Measurements from ENCODE around the gene MLYCD. TPM values are rescaled to one million over a fixed set of nuclear protein-coding genes. Genes with fewer than 3 reads are reported as not detected.
"Not testable (repeated sequence)": the region's sequence is repeated elsewhere in the genome, so short reads cannot be mapped to it uniquely, and the experiment has no call there.

MLYCD gene
- total RNA-seq, 2 experiments from 2014 or later: 4.2 to 4.3 TPM

DNA sequence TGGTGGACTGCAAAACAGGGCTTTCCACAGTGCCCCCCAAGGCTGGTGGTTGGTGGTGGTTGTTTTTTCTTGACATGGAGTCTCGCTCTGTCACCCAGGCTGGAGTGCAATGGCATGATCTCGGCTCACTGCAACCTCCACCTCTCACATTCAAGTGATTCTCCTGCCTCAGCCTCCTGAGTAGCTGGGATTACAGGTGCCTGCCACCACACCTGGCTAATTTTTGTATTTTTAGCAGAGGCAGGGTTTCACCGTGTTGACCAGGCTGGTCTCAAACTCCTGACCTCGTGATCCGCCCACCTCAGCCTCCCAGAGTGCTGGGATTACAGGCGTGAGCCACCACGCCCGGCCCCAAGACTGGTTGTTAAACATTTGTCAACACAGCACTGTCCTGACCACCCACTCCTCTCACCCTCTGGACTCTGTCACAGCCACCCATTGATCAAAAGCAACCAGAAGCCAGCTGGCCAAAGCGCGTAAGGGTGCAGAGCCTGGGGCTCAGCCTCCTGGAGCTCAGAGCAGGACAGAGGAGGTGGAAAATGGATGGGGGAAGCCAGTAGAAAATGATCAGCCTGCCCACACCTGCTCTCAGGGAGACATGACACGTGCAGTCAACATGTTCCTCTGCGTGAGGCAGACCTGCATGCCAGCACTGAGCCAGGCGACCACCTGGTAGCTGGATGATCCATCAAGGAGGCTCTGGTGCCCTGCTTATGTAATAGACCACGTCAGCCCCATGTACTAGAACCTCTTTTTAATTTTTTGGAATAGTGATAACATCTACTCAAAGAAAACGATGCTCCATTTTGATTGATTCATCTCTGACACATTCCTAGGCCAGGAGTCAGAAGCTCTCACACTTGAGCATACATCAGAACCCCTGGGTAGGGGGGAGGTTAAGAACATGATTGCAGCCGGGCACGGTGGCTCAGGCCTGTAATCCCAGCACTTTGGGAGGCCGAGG is 39.3 kb downstream of the MLYCD start:
- DNase-seq (no peak), ATAC-seq (no peak)
- ChIA-PET POLR2A (no interaction called here), CTCF (interaction anchor here (0.8 to 1.0 kb wide), 2 partner anchors 12 to 111 kb away, joined by 3 read pairs; no protein-coding TSS in a partner anchor)
- Mint-ChIP-seq H3K36me3 (ENCODE audit: low read depth) (peaks cover 2% of the 10 kb centered on the region), H3K4me3 (no peak overlapping the region), H3K4me1 (ENCODE audit: low read depth) (peaks cover 9% of the 10 kb centered on the region), H3K9me3 (ENCODE audit: insufficient read depth) (no peaks in the 10 kb centered on the region), H3K27me3 (ENCODE audit: low read depth) (no peaks in the 10 kb centered on the region), H3K27ac (peak overlapping the region; percentile 18)

DNA sequence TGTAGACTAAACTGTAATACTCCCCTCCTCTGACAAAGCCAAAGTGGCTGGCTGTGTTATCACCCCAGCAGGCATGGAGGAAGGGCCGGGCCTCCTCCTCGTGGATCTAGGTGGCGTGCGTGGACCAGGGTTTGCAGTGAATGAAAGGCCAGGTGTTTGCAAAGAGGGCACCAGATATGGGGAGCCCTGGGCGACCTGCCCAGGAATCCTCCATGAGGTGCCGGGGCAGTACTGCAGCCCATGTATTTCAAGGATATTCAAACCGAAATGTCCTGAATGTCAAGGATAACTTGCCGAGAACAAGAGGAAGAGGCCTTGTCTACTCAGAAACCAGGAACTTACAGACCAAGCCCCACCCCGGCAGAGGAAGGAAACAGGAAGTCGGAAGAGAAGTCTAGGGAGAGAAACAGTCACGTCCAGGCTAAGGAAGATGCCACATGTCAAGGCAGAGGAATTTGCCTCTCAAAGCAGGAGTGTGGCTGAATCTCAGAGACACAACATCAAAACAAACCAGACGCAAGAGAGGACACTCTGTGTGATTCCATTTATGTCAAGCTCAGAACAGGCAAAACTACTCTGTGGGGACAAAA is 40.4 kb downstream of the MLYCD start:
- Mint-ChIP-seq H3K9me3 (ENCODE audit: insufficient read depth) (no peaks in the 10 kb centered on the region), H3K27me3 (ENCODE audit: low read depth) (no peaks in the 10 kb centered on the region), H3K4me1 (ENCODE audit: low read depth) (peaks cover 9% of the 10 kb centered on the region), H3K4me3 (no peak overlapping the region), H3K27ac (peak overlapping the region; percentile 74), H3K36me3 (ENCODE audit: low read depth) (peaks cover 2% of the 10 kb centered on the region)
- ChIA-PET POLR2A (no interaction called here), CTCF (interaction anchor here (0.8 to 1.0 kb wide), 2 partner anchors 11 to 13 kb away, joined by 3 read pairs; no protein-coding TSS in a partner anchor)
- ATAC-seq: no peak
- no peak for DNase-seq

DNA sequence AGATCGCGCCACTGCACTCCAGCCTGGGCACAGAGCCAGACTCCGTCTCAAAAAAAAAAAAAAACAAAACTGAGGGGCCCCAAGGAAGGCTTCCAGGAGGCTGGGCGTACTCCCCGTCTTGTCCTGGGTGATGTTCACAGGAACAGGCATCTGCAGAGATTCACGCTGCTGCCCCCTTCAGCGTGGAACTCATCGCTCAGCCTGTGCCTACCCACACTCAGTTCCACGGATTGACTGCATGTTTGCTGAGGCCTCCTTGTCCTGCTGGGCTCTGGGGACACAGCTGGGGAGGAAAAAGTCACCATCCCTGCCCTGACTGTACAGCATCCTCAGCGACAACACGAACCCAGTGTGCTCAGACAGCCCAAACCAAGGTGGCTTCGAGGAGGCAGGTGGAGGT is 41.2 kb downstream of the MLYCD start:
- DNase-seq (no peak), ATAC-seq (no peak)
- ChIA-PET CTCF (interaction anchor here (1.0 kb wide), 1 partner anchor 12 kb away, joined by 3 read pairs; no protein-coding TSS in a partner anchor), POLR2A (no interaction called here)
- Mint-ChIP-seq H3K27me3 (ENCODE audit: low read depth) (no peaks in the 10 kb centered on the region), H3K27ac (no peak overlapping the region), H3K4me1 (ENCODE audit: low read depth) (peaks cover 9% of the 10 kb centered on the region), H3K36me3 (ENCODE audit: low read depth) (peaks cover 2% of the 10 kb centered on the region), H3K9me3 (ENCODE audit: insufficient read depth) (no peaks in the 10 kb centered on the region), H3K4me3 (no peak overlapping the region)

DNA sequence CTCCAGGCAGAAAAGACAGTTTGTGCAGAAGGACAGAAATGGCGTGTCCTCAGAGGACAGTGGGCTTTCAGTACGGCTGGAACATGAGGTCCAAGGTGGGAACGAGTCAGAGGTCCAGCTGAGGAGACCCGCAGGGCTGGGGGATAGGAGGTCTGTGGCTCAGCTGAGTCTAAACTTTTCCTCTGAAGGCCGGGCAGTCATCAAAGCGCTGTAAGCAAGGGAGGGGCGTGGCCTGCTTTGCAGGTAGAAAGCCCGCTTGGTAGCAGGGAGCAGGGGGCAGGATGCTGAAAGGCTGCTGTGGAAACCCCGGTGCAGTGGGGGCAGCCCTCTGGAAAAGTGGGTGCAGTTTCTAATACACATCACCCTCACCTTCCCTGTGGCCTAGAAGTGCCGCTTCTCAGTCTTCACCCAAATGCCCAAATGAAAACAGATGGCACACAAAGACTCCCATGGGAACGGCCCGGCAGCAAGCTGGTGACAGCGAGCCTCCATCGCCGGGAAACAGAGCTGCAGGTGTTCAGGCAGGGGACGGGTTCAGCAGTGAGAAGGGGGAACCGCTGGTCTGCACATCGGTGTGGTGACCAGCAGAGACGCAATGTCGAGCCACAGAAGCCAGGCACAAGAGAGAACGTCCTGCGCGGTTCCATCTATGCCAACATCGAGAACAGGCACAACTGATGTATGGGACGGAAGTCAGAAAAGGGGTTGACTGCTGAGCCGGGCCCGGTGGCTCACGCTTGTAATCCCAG is 41.9 kb downstream of the MLYCD start:
- peaks cover 9% of the 10 kb centered on the region for H3K4me1 Mint-ChIP-seq (ENCODE audit: low read depth)
- H3K4me3 Mint-ChIP-seq: no peak overlapping the region
- ATAC-seq: no peak
- no peak for DNase-seq
- no peaks in the 10 kb centered on the region for H3K9me3 Mint-ChIP-seq (ENCODE audit: insufficient read depth)
- ChIA-PET POLR2A (no interaction called here), CTCF (interaction anchor here (1.0 kb wide), 1 partner anchor 13 kb away, joined by 3 read pairs; no protein-coding TSS in a partner anchor)
- peaks cover 2% of the 10 kb centered on the region for H3K36me3 Mint-ChIP-seq (ENCODE audit: low read depth)
- H3K27ac Mint-ChIP-seq: no peak overlapping the region
- no peaks in the 10 kb centered on the region for H3K27me3 Mint-ChIP-seq (ENCODE audit: low read depth)

DNA sequence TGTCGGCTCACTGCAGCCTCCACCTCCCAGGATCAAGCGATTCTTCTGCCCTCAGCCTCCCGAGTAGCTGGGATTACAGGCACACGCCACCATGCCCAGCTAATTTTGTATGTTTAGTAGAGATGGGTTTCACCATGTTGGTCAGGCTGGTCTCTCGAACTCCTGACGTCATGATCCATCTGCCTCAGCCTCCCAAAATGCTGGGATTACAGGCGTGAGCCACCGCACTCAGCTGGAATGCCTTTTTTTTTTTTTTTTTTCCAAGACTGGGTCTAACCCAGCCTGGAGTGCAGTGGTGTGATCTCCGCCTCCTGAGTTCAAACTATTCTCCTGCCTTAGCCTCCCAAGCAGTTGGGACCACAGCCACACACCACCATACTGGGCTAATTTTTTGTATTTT is 42.6 kb downstream of the MLYCD start:
- POLR2A ChIA-PET; H3K9me3 Mint-ChIP-seq (ENCODE audit: insufficient read depth); H3K36me3 Mint-ChIP-seq (ENCODE audit: low read depth); H3K27ac Mint-ChIP-seq; ATAC-seq; H3K4me1 Mint-ChIP-seq (ENCODE audit: low read depth); CTCF ChIA-PET; H3K27me3 Mint-ChIP-seq (ENCODE audit: low read depth); H3K4me3 Mint-ChIP-seq; DNase-seq: not testable (repeated sequence)

DNA sequence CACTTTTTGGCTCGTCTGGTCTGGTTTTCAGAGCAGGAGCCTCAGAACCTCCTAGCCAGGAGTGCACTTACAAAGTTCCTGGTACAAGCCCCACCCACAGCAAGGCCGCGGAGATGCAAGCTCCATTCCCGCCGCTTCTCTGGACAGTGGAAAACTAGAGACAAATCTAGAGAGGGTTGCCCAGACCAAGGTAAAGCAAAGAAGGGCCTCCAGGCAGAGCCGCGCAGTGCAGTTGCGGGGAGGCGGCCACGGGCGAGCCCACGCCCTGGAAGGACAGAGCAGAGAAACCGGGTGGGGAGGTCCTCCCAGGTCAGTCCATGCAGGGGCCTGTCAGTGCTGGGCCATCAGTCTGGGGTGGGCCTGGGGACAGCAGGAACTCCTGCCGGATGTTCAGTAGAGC is 43.2 kb downstream of the MLYCD start:
- Mint-ChIP-seq H3K4me1 (ENCODE audit: low read depth) (peaks cover 9% of the 10 kb centered on the region), H3K4me3 (no peak overlapping the region), H3K27me3 (ENCODE audit: low read depth) (no peaks in the 10 kb centered on the region), H3K27ac (no peak overlapping the region), H3K9me3 (ENCODE audit: insufficient read depth) (no peaks in the 10 kb centered on the region), H3K36me3 (ENCODE audit: low read depth) (peaks cover 2% of the 10 kb centered on the region)
- POLR2A ChIA-PET: no interaction called here
- no peak for ATAC-seq
- DNase-seq: no peak
- CTCF ChIA-PET: no interaction called here

DNA sequence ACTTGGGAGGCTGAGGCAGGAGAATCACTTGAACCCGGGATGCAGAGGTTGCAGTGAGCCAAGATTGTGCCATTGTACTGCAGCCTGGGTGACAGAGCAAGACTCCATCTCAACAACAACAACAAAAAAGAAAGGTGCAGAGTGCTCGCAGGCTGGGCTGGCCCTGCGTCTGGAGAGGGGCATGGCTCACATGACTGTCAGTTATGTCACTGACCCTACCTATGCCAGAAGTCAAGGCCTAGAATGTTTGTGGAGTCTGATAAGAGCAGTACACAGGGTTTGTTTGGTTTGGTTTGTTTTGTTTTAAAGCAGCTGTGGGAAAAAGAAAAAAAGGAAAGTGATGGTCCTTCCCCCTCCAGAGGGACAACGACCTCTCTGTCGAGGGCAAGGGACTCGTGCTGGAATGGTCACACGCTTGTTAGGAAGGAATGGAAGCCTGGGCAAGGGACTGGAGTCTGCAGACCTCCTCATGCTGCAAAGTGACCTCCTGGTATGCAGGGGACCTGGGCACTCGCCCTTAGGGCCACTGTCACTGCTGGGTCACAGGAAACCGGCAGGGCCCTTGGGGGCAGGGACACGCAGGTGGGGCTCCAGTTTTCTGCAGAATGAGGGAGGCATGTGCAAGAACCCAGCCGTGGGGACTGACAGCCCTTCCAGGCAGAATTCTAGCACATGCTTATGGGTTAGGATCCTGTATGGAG is 44.0 kb downstream of the MLYCD start:
- Mint-ChIP-seq H3K27ac (no peak overlapping the region), H3K4me1 (ENCODE audit: low read depth) (peaks cover 9% of the 10 kb centered on the region), H3K36me3 (ENCODE audit: low read depth) (peaks cover 2% of the 10 kb centered on the region), H3K4me3 (no peak overlapping the region), H3K9me3 (ENCODE audit: insufficient read depth) (no peaks in the 10 kb centered on the region), H3K27me3 (ENCODE audit: low read depth) (no peaks in the 10 kb centered on the region)
- ATAC-seq: no peak
- ChIA-PET CTCF (no interaction called here), POLR2A (no interaction called here)
- no peak for DNase-seq

DNA sequence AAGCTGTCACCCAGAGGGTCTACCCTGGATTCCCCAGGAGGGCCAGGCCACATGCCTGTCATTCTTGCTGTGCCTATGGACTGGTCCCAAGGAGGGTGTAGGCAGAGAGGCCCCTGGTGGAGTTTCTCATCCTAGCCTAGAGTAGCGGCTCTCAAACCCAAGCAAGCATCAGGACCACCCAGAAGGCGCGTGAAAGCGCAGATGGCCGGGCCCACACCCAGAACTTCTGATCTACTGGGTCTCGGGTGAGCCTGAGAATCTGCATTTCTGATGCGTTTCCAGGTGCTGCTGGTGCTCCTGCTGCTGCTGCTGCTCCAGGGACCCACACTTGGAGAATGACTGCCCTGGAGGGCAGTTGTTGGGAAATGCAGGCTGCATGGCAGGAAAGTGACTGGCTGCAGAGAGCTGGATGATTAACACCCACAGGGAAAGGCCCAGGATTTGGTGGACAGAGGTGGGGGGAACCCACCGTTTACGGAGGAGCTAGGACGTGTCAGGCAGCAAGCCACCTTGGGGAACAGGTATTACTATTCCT is 44.7 kb downstream of the MLYCD start:
- ChIA-PET CTCF (interaction anchor here (1.1 kb wide), 1 partner anchor 10 kb away, joined by 3 read pairs; no protein-coding TSS in a partner anchor), POLR2A (no interaction called here)
- Mint-ChIP-seq H3K9me3 (ENCODE audit: insufficient read depth) (no peaks in the 10 kb centered on the region), H3K4me1 (ENCODE audit: low read depth) (peaks cover 9% of the 10 kb centered on the region), H3K27me3 (ENCODE audit: low read depth) (no peaks in the 10 kb centered on the region), H3K36me3 (ENCODE audit: low read depth) (peaks cover 2% of the 10 kb centered on the region), H3K27ac (no peak overlapping the region), H3K4me3 (no peak overlapping the region)
- ATAC-seq: no peak
- DNase-seq: no peak

DNA sequence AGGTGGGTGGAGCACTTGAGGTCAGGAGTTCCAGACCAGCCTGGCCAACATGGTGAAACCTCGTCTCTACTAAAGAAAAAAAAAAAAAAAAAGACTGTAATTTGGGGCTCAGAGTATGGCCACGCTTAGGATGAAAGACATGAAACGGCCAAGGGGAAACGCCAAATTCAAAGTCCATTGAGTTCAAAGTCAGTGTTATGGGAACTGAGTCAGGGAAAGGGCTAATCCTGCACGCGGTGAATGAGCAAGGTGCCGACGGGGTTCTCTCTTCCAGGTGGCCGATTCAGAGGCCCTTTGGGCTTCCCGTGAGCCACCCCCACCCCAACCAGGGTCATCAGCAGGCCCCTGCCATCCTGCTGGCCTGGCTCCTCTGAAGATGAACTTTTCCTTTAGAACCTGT is 46.7 kb downstream of the MLYCD start:
- POLR2A ChIA-PET: no interaction called here

DNA sequence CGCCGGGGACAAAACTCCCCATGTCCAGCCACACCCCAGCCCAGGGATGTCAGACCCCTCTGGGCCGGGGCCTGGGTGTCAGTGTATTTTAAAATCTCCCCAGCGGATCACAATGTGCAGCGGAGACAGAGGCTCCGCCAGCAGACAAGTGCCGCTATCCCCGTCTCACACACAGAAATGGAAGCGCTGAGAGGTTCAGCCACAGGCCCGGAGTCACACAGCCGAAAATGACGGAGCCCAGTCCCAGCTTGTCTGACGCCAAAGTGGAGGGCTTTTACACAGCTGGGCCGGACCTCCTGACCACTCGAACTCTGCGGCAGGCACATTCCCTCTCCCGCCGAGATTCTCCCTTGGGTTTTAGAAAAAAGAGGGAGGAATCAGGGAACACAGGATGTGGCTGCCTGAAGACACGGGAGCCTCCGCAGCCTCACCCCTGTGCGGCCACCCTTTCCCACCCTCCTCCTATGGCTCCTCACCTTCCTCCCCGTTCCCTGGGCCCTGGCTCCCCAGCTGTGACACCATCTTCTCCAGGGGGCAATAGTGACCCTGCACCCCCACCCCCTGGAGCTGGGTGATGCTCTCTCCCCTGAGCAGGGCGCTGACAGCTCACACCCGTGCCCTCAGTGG is 47.4 kb downstream of the MLYCD start:
- Mint-ChIP-seq H3K36me3 (ENCODE audit: low read depth) (no peaks in the 10 kb centered on the region), H3K27ac (no peak overlapping the region), H3K9me3 (ENCODE audit: insufficient read depth) (no peaks in the 10 kb centered on the region), H3K27me3 (ENCODE audit: low read depth) (no peaks in the 10 kb centered on the region), H3K4me3 (no peak overlapping the region), H3K4me1 (ENCODE audit: low read depth) (no peaks in the 10 kb centered on the region)
- ATAC-seq (no peak), DNase-seq (no peak)
- ChIA-PET POLR2A (no interaction called here), CTCF (no interaction called here)

More for the DNA sequence above, 46.7 kb downstream of the MLYCD start:
- no peak overlapping the region for H3K4me3 Mint-ChIP-seq
- no peak for ATAC-seq
- CTCF ChIA-PET: no interaction called here
- no peak overlapping the region for H3K27ac Mint-ChIP-seq
- no peaks in the 10 kb centered on the region for H3K9me3 Mint-ChIP-seq (ENCODE audit: insufficient read depth)
- H3K4me1 Mint-ChIP-seq (ENCODE audit: low read depth): no peaks in the 10 kb centered on the region
- H3K27me3 Mint-ChIP-seq (ENCODE audit: low read depth): no peaks in the 10 kb centered on the region
- no peaks in the 10 kb centered on the region for H3K36me3 Mint-ChIP-seq (ENCODE audit: low read depth)
- DNase-seq: no peak

Measured in activated CD8-positive, alpha-beta T cell treated with anti-CD3 and anti-CD28 coated beads, Interleukin-2, amount 10 ng/mL, durations not matched to agents 7 days and 5 days (primary cell).